WTC11 (cell line): ENCODE data around the gene SMARCC2. TPM values are rescaled to one million over a fixed set of nuclear protein-coding genes. Genes with fewer than 3 reads are reported as not detected.

ENCODE experiments used
- ATAC-seq: fragments of 200-7000 bp; cut with Tn5 transposase; 2 replicates; pipeline ENCODE4 v1.10.0; 2021; ENCODE audit warnings: mild to moderate bottlenecking, moderate library complexity
- CTCF ChIA-PET: fragments of 300-600 bp; sonication (Branson Sonifier 250); formaldehyde crosslinking; loops from one replicate; lab custom pipeline; 2021; ENCODE audit warnings: antibody characterized with exemption; lab: Charles Lee
- POLR2A ChIA-PET: fragments of 350-600 bp; sonication (Branson Sonifier 250); formaldehyde crosslinking; loops from one replicate; lab custom pipeline; 2021; ENCODE audit warnings: antibody characterized with exemption; lab: Charles Lee
- DNase-seq: peaks from one replicate; pipeline ENCODE4 v3.0.0; 2021; ENCODE audit warnings: low spot score
- H3K27ac Mint-ChIP-seq: 2 replicates; pipeline ENCODE4 v1.8.0; 2021; ENCODE audit warnings: mixed read lengths
- H3K27me3 Mint-ChIP-seq: 2 replicates; pipeline ENCODE4 v1.8.0; 2021; ENCODE audit warnings: low read depth, mild to moderate bottlenecking, moderate library complexity, mixed read lengths
- H3K36me3 Mint-ChIP-seq: 2 replicates; pipeline ENCODE4 v1.8.0; 2021; ENCODE audit warnings: mixed read lengths
- H3K4me1 Mint-ChIP-seq: 2 replicates; pipeline ENCODE4 v1.8.0; 2022; ENCODE audit warnings: mixed read lengths
- H3K4me3 Mint-ChIP-seq: 2 replicates; pipeline ENCODE4 v1.8.0; 2021; ENCODE audit warnings: mild to moderate bottlenecking, moderate library complexity, mixed read lengths
- H3K9me3 Mint-ChIP-seq: 2 replicates; pipeline ENCODE4 v1.8.0; 2021; ENCODE audit warnings: mixed read lengths
- ATF2 ChIP-seq: sonication (generic); formaldehyde crosslinking; IDR thresholded peaks from 2 replicates; pipeline ENCODE4 v1.8.1; 2022; ENCODE audit warnings: low read depth, missing genetic modification reagents, borderline replicate concordance
- CBFB ChIP-seq: sonication (generic); formaldehyde crosslinking; IDR thresholded peaks from 2 replicates; pipeline ENCODE4 v1.8.1; 2022; ENCODE audit warnings: mild to moderate bottlenecking, low read depth, missing genetic modification reagents
- CREB1 ChIP-seq: sonication (generic); formaldehyde crosslinking; IDR thresholded peaks from 2 replicates; pipeline ENCODE4 v1.8.0; 2023; ENCODE audit warnings: mild to moderate bottlenecking, missing genetic modification reagents
- ETV6 ChIP-seq: sonication (generic); formaldehyde crosslinking; IDR thresholded peaks from 2 replicates; pipeline ENCODE4 v1.8.1; 2022; ENCODE audit warnings: mild to moderate bottlenecking, missing genetic modification reagents
- MXD4 ChIP-seq: fragments of 250-450 bp; sonication (Bioruptor Pico); IDR thresholded peaks from 2 replicates; pipeline ENCODE4 v1.8.0; 2021; ENCODE audit warnings: mild to moderate bottlenecking, moderate library complexity, borderline replicate concordance
- MYBL2 ChIP-seq: sonication (generic); formaldehyde crosslinking; IDR thresholded peaks from 2 replicates; pipeline ENCODE4 v1.8.1; 2023; ENCODE audit warnings: mild to moderate bottlenecking, moderate library complexity, missing genetic modification reagents
- NFYB ChIP-seq: sonication (generic); formaldehyde crosslinking; conservative IDR thresholded peaks from 2 replicates; pipeline ENCODE4 v1.8.0; 2022; ENCODE audit warnings: low read depth, missing genetic modification reagents
- PREB ChIP-seq: sonication (generic); formaldehyde crosslinking; IDR thresholded peaks from 2 replicates; pipeline ENCODE4 v1.8.1; 2022; ENCODE audit warnings: mild to moderate bottlenecking, missing genetic modification reagents, moderate library complexity, borderline replicate concordance
- SOX15 ChIP-seq: fragments of 250-450 bp; sonication (Bioruptor Pico); IDR thresholded peaks from 2 replicates; pipeline ENCODE4 v1.9.0; 2021; ENCODE audit warnings: mild to moderate bottlenecking
- SP1 ChIP-seq: sonication (generic); formaldehyde crosslinking; conservative IDR thresholded peaks from 2 replicates; pipeline ENCODE4 v1.8.1; 2022; ENCODE audit warnings: missing genetic modification reagents
- TCF7 ChIP-seq: sonication (generic); formaldehyde crosslinking; IDR thresholded peaks from 2 replicates; pipeline ENCODE4 v1.8.0; 2022; ENCODE audit warnings: mild to moderate bottlenecking, low read depth, missing genetic modification reagents, moderate library complexity
- TEAD1 ChIP-seq: sonication (generic); formaldehyde crosslinking; IDR thresholded peaks from 2 replicates; pipeline ENCODE4 v1.8.0; 2022; ENCODE audit warnings: mild to moderate bottlenecking, missing genetic modification reagents
- TEAD4 ChIP-seq: sonication (generic); formaldehyde crosslinking; IDR thresholded peaks from 2 replicates; pipeline ENCODE4 v1.8.0; 2022; ENCODE audit warnings: mild to moderate bottlenecking, missing genetic modification reagents
- ZNF281 ChIP-seq: sonication (generic); formaldehyde crosslinking; IDR thresholded peaks from 2 replicates; pipeline ENCODE4 v1.8.0; 2023; ENCODE audit warnings: mild to moderate bottlenecking, missing genetic modification reagents
- total RNA-seq: library from RNA; stranded (reverse); gene quantifications from 3 replicates; pipeline ENCODE4 v1.2.3, GENCODE V29; 2021
- TF ChIP-seq, protein P1 (sequence below): fragments of 250-450 bp; sonication (Bioruptor Pico); conservative IDR thresholded peaks from 2 replicates; pipeline ENCODE4 v1.9.0; 2021; ENCODE audit warnings: mild to moderate bottlenecking
- TF ChIP-seq, protein P2 (sequence below): sonication (generic); formaldehyde crosslinking; IDR thresholded peaks from 2 replicates; pipeline ENCODE4 v1.8.1; 2023; ENCODE audit warnings: mild to moderate bottlenecking, missing genetic modification reagents
- TF ChIP-seq, protein P3 (sequence below): sonication (generic); formaldehyde crosslinking; IDR thresholded peaks from 2 replicates; pipeline ENCODE4 v1.8.1; 2022; ENCODE audit warnings: mild to moderate bottlenecking, moderate library complexity, missing genetic modification reagents
- TF ChIP-seq, protein P4 (sequence below): sonication (generic); formaldehyde crosslinking; IDR thresholded peaks from 2 replicates; pipeline ENCODE4 v1.8.1; 2023; ENCODE audit warnings: mild to moderate bottlenecking, missing genetic modification reagents
- TF ChIP-seq, protein P5 (sequence below): sonication (generic); formaldehyde crosslinking; IDR thresholded peaks from 2 replicates; pipeline ENCODE4 v1.8.1; 2023; ENCODE audit warnings: mild to moderate bottlenecking, missing genetic modification reagents, moderate library complexity
- TF ChIP-seq, protein P6 (sequence below): sonication (generic); formaldehyde crosslinking; IDR thresholded peaks from 2 replicates; pipeline ENCODE4 v1.8.0; 2022; ENCODE audit warnings: mild to moderate bottlenecking, missing genetic modification reagents

The SMARCC2 gene
- total RNA-seq, 1 experiment from 2014 or later, result 76.8 TPM

GRCh38 chr12:56117778-56118687 is 71.2 kb downstream of the SMARCC2 start, which contains the start of gene ZC3H10:
TSS of gene ZC3H10 (plus strand) at chr12:56118266. CDS start at chr12:56120563, 2,297 bp downstream.
- ChIA-PET POLR2A (interaction anchor here (0.6 to 3.6 kb wide), 19 partner anchors 8 to 592 kb away, joined by 3 to 71 read pairs (median 4); partner anchors contain the start of genes CNPY2, ERBB3, ESYT1 and MYL6), CTCF (interaction anchor here (0.6 to 4.3 kb wide), 22 partner anchors 8 to 1010 kb away, joined by 3 to 95 read pairs (median 4); partner anchors contain the start of genes CNPY2, ESYT1, LRP1 and MYL6)
- DNase-seq, result peak; percentile 98
- H3K4me3 Mint-ChIP-seq, result peak within 1 kb of the TSS; percentile 100
- peak; percentile 75 for ATAC-seq
- H3K27me3 Mint-ChIP-seq, result no peaks in the 10 kb centered on the region
- H3K36me3 Mint-ChIP-seq, result peaks cover 39% of the 10 kb centered on the region
- H3K9me3 Mint-ChIP-seq, result no peaks in the 10 kb centered on the region
- peak within 1 kb of the TSS; percentile 100 for H3K27ac Mint-ChIP-seq
- H3K4me1 Mint-ChIP-seq, result peaks cover 21% of the 10 kb centered on the region
- TF ChIP-seq, protein P1, sequence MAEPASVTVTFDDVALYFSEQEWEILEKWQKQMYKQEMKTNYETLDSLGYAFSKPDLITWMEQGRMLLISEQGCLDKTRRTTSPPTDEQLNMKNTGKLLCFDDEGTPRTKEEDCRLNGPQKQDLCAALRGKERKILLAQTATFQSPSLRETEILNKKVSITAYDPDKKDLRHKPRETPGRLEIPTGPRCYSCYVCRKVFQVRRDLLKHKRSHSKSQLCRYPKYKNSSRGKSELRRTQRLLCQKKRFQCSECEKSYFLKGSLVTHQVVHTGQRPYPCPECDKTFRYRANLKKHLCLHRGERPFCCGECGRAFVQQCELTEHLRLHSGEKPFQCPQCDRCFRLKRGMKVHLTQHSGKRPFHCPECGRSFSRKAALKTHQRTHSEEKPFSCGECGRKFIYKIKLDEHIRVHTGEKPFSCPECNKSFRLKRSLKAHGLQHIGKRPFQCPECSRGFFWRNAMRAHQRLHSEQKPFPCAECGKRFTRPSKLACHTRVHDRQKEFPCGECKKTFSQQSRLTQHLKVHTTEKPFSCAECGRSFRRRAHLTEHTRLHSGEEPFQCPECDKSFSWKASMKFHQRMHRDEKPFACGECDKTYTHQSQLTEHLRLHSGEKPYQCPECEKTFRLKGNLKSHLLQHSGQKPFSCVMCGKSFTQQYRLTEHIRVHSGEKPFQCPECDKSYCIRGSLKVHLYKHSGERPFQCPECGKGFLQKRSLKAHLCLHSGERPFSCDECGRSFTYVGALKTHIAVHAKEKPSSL (CRISPR knock-in tag), result peak; percentile 99
- TF ChIP-seq SOX15 (CRISPR knock-in tag) (no peak), ZNF281 (CRISPR knock-in tag) (peak; percentile 70; the same call in 1 of the 2 replicates), SP1 (CRISPR knock-in tag) (peak; percentile 98), NFYB (no peak; the same call in 1 of the 2 replicates), MXD4 (no peak), TEAD4 (CRISPR knock-in tag) (peak; percentile 81; the same call in 1 of the 2 replicates), ATF2 (CRISPR knock-in tag) (no peak), ETV6 (CRISPR knock-in tag) (peak; percentile 99), TCF7 (CRISPR knock-in tag) (no peak), TEAD1 (peak; percentile 94), CREB1 (CRISPR knock-in tag) (peak; percentile 95), MYBL2 (CRISPR knock-in tag) (peak; percentile 64; the same call in 1 of the 2 replicates), CBFB (CRISPR knock-in tag) (peak; percentile 64; the same call in 1 of the 2 replicates), PREB (CRISPR knock-in tag) (no peak; the same call in 1 of the 2 replicates)
- TF ChIP-seq, protein P2, sequence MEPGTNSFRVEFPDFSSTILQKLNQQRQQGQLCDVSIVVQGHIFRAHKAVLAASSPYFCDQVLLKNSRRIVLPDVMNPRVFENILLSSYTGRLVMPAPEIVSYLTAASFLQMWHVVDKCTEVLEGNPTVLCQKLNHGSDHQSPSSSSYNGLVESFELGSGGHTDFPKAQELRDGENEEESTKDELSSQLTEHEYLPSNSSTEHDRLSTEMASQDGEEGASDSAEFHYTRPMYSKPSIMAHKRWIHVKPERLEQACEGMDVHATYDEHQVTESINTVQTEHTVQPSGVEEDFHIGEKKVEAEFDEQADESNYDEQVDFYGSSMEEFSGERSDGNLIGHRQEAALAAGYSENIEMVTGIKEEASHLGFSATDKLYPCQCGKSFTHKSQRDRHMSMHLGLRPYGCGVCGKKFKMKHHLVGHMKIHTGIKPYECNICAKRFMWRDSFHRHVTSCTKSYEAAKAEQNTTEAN (CRISPR knock-in tag), result no peak; the same call in 1 of the 2 replicates
- TF ChIP-seq, protein P3, sequence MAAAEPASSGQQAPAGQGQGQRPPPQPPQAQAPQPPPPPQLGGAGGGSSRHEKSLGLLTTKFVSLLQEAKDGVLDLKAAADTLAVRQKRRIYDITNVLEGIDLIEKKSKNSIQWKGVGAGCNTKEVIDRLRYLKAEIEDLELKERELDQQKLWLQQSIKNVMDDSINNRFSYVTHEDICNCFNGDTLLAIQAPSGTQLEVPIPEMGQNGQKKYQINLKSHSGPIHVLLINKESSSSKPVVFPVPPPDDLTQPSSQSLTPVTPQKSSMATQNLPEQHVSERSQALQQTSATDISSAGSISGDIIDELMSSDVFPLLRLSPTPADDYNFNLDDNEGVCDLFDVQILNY, result peak; percentile 87; the same call in 1 of the 2 replicates
- TF ChIP-seq, protein P4, sequence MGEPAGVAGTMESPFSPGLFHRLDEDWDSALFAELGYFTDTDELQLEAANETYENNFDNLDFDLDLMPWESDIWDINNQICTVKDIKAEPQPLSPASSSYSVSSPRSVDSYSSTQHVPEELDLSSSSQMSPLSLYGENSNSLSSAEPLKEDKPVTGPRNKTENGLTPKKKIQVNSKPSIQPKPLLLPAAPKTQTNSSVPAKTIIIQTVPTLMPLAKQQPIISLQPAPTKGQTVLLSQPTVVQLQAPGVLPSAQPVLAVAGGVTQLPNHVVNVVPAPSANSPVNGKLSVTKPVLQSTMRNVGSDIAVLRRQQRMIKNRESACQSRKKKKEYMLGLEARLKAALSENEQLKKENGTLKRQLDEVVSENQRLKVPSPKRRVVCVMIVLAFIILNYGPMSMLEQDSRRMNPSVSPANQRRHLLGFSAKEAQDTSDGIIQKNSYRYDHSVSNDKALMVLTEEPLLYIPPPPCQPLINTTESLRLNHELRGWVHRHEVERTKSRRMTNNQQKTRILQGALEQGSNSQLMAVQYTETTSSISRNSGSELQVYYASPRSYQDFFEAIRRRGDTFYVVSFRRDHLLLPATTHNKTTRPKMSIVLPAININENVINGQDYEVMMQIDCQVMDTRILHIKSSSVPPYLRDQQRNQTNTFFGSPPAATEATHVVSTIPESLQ (CRISPR knock-in tag), result no peak
- TF ChIP-seq, protein P5, sequence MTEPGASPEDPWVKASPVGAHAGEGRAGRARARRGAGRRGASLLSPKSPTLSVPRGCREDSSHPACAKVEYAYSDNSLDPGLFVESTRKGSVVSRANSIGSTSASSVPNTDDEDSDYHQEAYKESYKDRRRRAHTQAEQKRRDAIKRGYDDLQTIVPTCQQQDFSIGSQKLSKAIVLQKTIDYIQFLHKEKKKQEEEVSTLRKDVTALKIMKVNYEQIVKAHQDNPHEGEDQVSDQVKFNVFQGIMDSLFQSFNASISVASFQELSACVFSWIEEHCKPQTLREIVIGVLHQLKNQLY (CRISPR knock-in tag), result peak; percentile 91; the same call in 1 of the 2 replicates
- TF ChIP-seq, protein P6, sequence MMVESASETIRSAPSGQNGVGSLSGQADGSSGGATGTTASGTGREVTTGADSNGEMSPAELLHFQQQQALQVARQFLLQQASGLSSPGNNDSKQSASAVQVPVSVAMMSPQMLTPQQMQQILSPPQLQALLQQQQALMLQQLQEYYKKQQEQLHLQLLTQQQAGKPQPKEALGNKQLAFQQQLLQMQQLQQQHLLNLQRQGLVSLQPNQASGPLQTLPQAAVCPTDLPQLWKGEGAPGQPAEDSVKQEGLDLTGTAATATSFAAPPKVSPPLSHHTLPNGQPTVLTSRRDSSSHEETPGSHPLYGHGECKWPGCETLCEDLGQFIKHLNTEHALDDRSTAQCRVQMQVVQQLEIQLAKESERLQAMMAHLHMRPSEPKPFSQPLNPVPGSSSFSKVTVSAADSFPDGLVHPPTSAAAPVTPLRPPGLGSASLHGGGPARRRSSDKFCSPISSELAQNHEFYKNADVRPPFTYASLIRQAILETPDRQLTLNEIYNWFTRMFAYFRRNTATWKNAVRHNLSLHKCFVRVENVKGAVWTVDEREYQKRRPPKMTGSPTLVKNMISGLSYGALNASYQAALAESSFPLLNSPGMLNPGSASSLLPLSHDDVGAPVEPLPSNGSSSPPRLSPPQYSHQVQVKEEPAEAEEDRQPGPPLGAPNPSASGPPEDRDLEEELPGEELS (CRISPR knock-in tag), result no peak
